GM10248 (cell line): ENCODE measurements around the gene KREMEN1.
"Not testable (repeated sequence)": the region's sequence is repeated elsewhere in the genome, so short reads cannot be mapped to it uniquely, and the experiment has no call there.

ENCODE experiments used
- CTCF ChIA-PET: fragments of 300-600 bp; sonication (Branson Sonifier 250); formaldehyde crosslinking; extraction: SDS; loops from one replicate; lab custom pipeline; 2021; ENCODE audit warnings: antibody characterized with exemption; lab: Yijun Ruan, JAX
- POLR2A ChIA-PET: fragments of 350-650 bp; sonication (Branson Sonifier 250); formaldehyde crosslinking; extraction: SDS; loops from one replicate; lab custom pipeline; 2020; ENCODE audit warnings: antibody characterized with exemption; lab: Yijun Ruan, JAX
- DNase-seq: peaks from one replicate; pipeline ENCODE4 v3.0.0; 2012; ENCODE audit errors: extremely low spot score
- CTCF ChIP-seq: IDR thresholded peaks from 2 replicates; pipeline ENCODE4 v1.5.1; 2012; ENCODE audit warnings: mild to moderate bottlenecking, low read depth; ENCODE audit errors: extremely low read depth, missing control alignments, control extremely low read depth

Gene KREMEN1

GRCh38 chr22:29115682-29116288, 43.0 kb downstream of the KREMEN1 start:
- ChIA-PET POLR2A (no interaction called here), CTCF (interaction anchor here (1.7 to 2.6 kb wide), 2 partner anchors 75 to 130 kb away, joined by 4 to 7 read pairs; no protein-coding TSS in a partner anchor)
- TF ChIP-seq CTCF, result no peak
- DNase-seq, result no peak

GRCh38 chr22:29116397-29117123, 43.7 kb downstream of the KREMEN1 start:
- no peak for TF ChIP-seq CTCF
- POLR2A ChIA-PET, result no interaction called here
- no peak for DNase-seq
- CTCF ChIA-PET, result interaction anchor here (2.6 kb wide), 1 partner anchor 129 kb away, joined by 7 read pairs; no protein-coding TSS in a partner anchor

- DNase-seq, result no peak
- CTCF ChIA-PET, result interaction anchor here (0.7 to 2.6 kb wide), 2 partner anchors 17 to 128 kb away, joined by 3 to 7 read pairs; no protein-coding TSS in a partner anchor
- no peak for TF ChIP-seq CTCF
- POLR2A ChIA-PET, result no interaction called here
These were observed 45.1 kb downstream of the KREMEN1 start for GRCh38 chr22:29117799-29118477.

GRCh38 chr22:29120098-29120912, 47.5 kb downstream of the KREMEN1 start:
- DNase-seq, POLR2A ChIA-PET, CTCF ChIA-PET: not testable (repeated sequence)

- ChIA-PET CTCF (no interaction called here), POLR2A (no interaction called here)
- DNase-seq, result no peak
- TF ChIP-seq CTCF, result no peak
These were observed 48.3 kb downstream of the KREMEN1 start for GRCh38 chr22:29121124-29121523.

GRCh38 chr22:29122041-29122440, 49.2 kb downstream of the KREMEN1 start:
- CTCF ChIA-PET, result no interaction called here
- DNase-seq, result no peak
- no peak for TF ChIP-seq CTCF
- POLR2A ChIA-PET, result no interaction called here
